ENCODE measurements around the gene MRPL48. TPM values are rescaled to one million over a fixed set of nuclear protein-coding genes. Genes with fewer than 3 reads are reported as not detected.
A peak's percentile ranks its signal among the peaks of the same experiment; 100 is the strongest.
"Not testable (repeated sequence)": the region's sequence is repeated elsewhere in the genome, so short reads cannot be mapped to it uniquely, and the experiment has no call there.

MRPL48 gene
- total RNA-seq, 2 donors from 2014 or later: 18.7 to 25.3 TPM

- H3K9me3 ChIP-seq: no peaks in the 10 kb centered on the region
- peaks cover 0 to 27% of the 10 kb centered on the region in 2 donors for H3K4me1 ChIP-seq
- H3K4me3 ChIP-seq: no peak overlapping the region
- H3K36me3 ChIP-seq: peaks cover 21% of the 10 kb centered on the region
- no peak for DNase-seq (ENCODE audit: low spot score)
- no peaks in the 10 kb centered on the region for H3K27me3 ChIP-seq
- peak overlapping the region in 1 of 2 donors; percentile 82 for H3K27ac ChIP-seq
- no peak for TF ChIP-seq CTCF (IDR thresholded peaks at IDR 0.05)
Observed at GRCh38 chr11:73875380-73875779, 87.7 kb downstream of the MRPL48 start.

DNA sequence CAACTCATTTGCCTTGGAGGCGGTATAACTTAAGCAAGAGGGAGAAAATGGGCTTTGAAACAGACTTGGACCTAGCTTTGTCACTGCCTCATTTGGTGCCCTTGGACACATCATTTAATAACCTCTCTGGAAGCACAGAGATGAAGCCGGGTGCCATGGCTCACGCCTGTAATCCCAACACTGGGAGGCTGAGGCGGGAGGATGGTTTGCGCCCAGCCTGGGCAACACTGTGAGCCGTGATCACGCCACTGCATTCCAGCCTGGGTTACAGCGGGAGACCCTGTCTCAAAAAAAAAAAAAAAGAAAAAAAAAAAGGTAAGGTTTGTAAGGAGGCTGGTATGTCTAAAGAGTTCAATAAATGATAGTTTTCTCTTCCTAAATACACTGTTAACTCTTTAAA, 88.2 kb downstream of the MRPL48 start:
- H3K9me3 ChIP-seq: no peaks in the 10 kb centered on the region
- TF ChIP-seq CTCF (IDR thresholded peaks at IDR 0.05): no peak
- H3K4me1 ChIP-seq: peaks cover 0 to 27% of the 10 kb centered on the region in 2 donors
- no peaks in the 10 kb centered on the region for H3K27me3 ChIP-seq
- no peak for DNase-seq (ENCODE audit: low spot score)
- peak overlapping the region; percentile 68 to 69 for H3K4me3 ChIP-seq
- H3K36me3 ChIP-seq: peaks cover 21% of the 10 kb centered on the region
- H3K27ac ChIP-seq: peak overlapping the region; percentile 82 to 87

- no peaks in the 10 kb centered on the region for H3K27me3 ChIP-seq
- no peak for TF ChIP-seq CTCF (IDR thresholded peaks at IDR 0.05)
Observed at GRCh38 chr11:73876424-73877310, 89.0 kb downstream of the MRPL48 start, which contains the start of the genes COA4 and PAAF1. Gene COA4, minus strand, starts transcription at chr11:73876846. Its CDS starts 3,468 bp downstream, at chr11:73873378. Gene PAAF1, plus strand, starts transcription at chr11:73876999. Its CDS starts 23 bp downstream, at chr11:73877022.

GRCh38 chr11:73878771-73879170, 91.1 kb downstream of the MRPL48 start:
- TF ChIP-seq CTCF (IDR thresholded peaks at IDR 0.05): no peak
- DNase-seq (ENCODE audit: low spot score): no peak
- no peak overlapping the region for H3K4me3 ChIP-seq
- H3K27me3 ChIP-seq: no peaks in the 10 kb centered on the region
- no peak overlapping the region for H3K27ac ChIP-seq
- peaks cover 0 to 27% of the 10 kb centered on the region in 2 donors for H3K4me1 ChIP-seq
- H3K36me3 ChIP-seq: peaks cover 4% of the 10 kb centered on the region
- no peaks in the 10 kb centered on the region for H3K9me3 ChIP-seq

More at GRCh38 chr11:73876424-73877310, 89.0 kb downstream of the MRPL48 start, which contains the start of the genes COA4 and PAAF1:
- DNase-seq (ENCODE audit: low spot score): peak; percentile 95
- H3K4me3 ChIP-seq: peak within 1 kb of the TSS; percentile 68 to 69
- H3K4me1 ChIP-seq: peaks cover 0 to 27% of the 10 kb centered on the region in 2 donors
- H3K9me3 ChIP-seq: no peaks in the 10 kb centered on the region
- peaks cover 14% of the 10 kb centered on the region for H3K36me3 ChIP-seq
- peak within 1 kb of the TSS; percentile 82 to 87 for H3K27ac ChIP-seq

DNA sequence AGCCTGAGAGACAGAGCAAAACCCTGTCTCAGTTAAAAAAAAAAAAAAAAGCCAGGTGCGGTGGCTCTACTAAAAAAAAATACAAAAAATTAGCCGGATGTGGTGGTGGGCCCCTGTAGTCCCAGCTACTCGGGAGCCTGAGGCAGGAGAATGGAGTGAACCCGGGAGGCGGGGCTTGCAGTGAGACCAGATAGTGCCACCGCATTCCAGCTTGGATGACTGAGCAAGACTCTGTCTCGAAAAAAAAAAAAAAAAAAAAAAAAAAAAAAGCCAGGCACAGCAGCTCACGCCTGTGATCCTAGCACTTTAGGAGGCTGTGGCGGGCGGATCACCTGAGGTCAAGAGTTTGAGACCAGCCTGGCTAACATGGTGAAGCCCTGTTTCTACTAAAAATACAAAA, 92.8 kb downstream of the MRPL48 start:
- H3K36me3 ChIP-seq; H3K9me3 ChIP-seq; DNase-seq (ENCODE audit: low spot score); H3K27me3 ChIP-seq; H3K4me3 ChIP-seq: not testable (repeated sequence)
- H3K4me1 ChIP-seq: peaks cover 0 to 16% of the 10 kb centered on the region in 2 donors
- peak overlapping the region in 1 of 2 donors; percentile 36 for H3K27ac ChIP-seq

DNA sequence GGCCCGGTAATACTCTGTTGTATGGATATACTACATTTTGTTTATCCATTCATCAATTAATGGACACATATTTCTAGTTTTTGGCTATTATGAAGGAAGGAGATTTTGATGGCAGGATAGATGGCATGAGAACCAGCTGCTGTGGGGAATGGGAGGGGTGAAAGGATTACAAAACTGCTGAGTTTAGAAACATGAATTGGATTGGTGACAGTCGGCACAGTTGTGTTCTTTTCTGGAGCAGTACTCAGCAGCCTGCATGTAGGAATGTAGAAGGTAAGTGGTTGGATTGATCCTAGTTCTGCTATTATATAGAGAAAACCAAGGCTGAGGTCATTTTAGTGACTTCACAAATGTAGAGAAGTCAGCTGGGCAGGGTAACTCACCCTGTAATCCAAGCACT, 96.2 kb downstream of the MRPL48 start:
- Histone ChIP-seq H3K27ac (no peak overlapping the region), H3K4me1 (no peaks in the 10 kb centered on the region), H3K9me3 (no peaks in the 10 kb centered on the region), H3K4me3 (no peak overlapping the region), H3K27me3 (no peaks in the 10 kb centered on the region), H3K36me3 (peaks cover 10% of the 10 kb centered on the region)
- TF ChIP-seq CTCF (IDR thresholded peaks at IDR 0.05): no peak
- DNase-seq (ENCODE audit: low spot score): no peak

Data from right atrium auricular region (tissue), 2 donors.